ENCODE measurements around the gene NBAS.

Gene NBAS

DNA sequence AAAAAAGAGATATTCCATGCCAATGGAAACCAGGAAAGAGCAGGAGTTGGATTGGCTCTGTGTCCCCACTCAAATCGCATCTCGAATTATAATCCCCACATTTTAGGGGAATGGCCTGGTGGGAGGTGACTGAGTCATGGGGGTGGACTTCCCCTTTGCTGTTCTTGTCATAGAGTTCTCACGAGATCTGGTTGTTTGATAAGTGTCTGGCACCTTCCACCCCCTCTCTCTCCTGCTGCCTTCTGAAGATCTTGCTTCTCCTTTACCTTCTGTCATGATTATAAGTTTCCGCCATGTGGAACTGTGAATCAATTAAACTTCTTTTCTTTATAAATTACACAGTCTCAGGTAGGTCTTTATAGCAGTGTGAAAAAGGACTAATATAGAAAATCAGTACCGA, 355.6 kb downstream of the NBAS start:
- no peak for TF ChIP-seq CTCF (IDR thresholded peaks at IDR 0.05; ENCODE audit: borderline replicate concordance, insufficient read depth, low read depth, low read length)
- H3K4me3 ChIP-seq (ENCODE audit: low read depth, low read length): no peak overlapping the region

- TF ChIP-seq CTCF (IDR thresholded peaks at IDR 0.05; ENCODE audit: borderline replicate concordance, insufficient read depth, low read depth, low read length): no peak
- H3K4me3 ChIP-seq (ENCODE audit: low read depth, low read length): no peak overlapping the region
Measured at GRCh38 chr2:15201009-15201408, 360.1 kb downstream of the NBAS start.

DNA sequence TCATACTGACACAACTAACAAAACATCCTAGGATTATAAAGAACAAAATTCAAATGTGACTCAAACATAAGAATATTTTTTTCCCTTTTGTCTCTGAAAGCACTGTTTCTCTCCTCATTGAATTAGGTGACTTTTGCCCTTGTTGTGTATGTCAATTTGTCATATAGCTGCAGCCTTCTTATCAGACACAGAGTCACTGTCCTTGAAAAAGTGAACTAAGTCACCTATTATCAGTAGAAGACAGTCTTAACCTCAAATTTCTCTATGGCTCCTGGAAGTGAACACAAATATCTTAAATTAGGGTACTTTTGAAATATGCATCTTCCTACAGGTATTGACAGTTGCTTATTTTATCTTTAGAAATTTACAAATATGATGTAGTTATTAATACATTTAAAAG, 360.6 kb downstream of the NBAS start:
- TF ChIP-seq CTCF (IDR thresholded peaks at IDR 0.05; ENCODE audit: borderline replicate concordance, insufficient read depth, low read depth, low read length): no peak
- H3K4me3 ChIP-seq (ENCODE audit: low read depth, low read length): no peak overlapping the region

GRCh38 chr2:15198051-15198450, 363.1 kb downstream of the NBAS start:
- no peak for TF ChIP-seq CTCF (IDR thresholded peaks at IDR 0.05; ENCODE audit: borderline replicate concordance, insufficient read depth, low read depth, low read length)
- no peak overlapping the region for H3K4me3 ChIP-seq (ENCODE audit: low read depth, low read length)

GRCh38 chr2:15195813-15196212, 365.3 kb downstream of the NBAS start:
- no peak for TF ChIP-seq CTCF (IDR thresholded peaks at IDR 0.05; ENCODE audit: borderline replicate concordance, insufficient read depth, low read depth, low read length)
- H3K4me3 ChIP-seq (ENCODE audit: low read depth, low read length): no peak overlapping the region

DNA sequence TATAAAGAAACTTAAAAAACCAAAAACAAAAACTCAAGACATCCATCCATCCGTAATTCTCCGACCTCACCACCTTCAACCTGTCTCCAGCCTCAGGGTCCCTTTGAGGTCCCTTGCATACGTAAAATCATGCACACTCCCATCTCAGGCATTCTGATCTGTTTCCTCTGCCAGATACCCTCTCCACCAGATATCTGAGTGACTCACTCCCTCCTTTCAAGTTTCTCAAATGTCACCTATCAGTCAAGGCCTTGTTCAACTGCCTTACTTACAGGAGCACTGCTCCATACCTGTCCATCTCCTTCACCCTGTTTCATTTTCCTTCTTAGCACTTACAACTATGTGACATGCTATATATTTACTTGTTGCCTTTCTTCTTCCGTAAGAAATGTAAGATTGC, 369.3 kb downstream of the NBAS start:
- no peak overlapping the region for H3K4me3 ChIP-seq (ENCODE audit: low read depth, low read length)
- no peak for TF ChIP-seq CTCF (IDR thresholded peaks at IDR 0.05; ENCODE audit: borderline replicate concordance, insufficient read depth, low read depth, low read length)

DNA sequence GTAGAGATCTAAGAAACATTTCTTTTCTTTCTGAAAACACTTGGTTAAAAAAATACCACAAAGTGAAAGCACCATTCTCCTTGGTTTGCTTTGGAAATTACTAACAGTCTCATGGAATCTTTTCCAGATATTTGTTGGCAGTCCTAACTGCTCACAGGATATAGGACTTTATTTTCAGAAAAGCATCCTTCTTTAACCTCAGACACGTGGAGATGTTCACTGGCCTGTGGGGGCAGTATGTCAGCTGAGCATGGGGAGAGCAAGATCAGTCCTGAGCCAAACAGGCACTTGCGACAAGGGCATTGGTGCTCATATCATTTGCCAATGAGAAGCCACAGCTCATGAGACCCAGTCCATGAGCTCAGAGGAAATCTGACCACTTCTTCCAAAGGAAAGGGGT, 371.9 kb downstream of the NBAS start:
- no peak for TF ChIP-seq CTCF (IDR thresholded peaks at IDR 0.05; ENCODE audit: borderline replicate concordance, insufficient read depth, low read depth, low read length)
- no peak overlapping the region for H3K4me3 ChIP-seq (ENCODE audit: low read depth, low read length)

Measured in GM12875 (cell line).